ENCODE results near the gene SSR2. TPM values are rescaled to one million over a fixed set of nuclear protein-coding genes. Genes with fewer than 3 reads are reported as not detected.

The SSR2 gene
- total RNA-seq, result 100 to 1,000 TPM; 118 to 229 (median 137) TPM

DNA sequence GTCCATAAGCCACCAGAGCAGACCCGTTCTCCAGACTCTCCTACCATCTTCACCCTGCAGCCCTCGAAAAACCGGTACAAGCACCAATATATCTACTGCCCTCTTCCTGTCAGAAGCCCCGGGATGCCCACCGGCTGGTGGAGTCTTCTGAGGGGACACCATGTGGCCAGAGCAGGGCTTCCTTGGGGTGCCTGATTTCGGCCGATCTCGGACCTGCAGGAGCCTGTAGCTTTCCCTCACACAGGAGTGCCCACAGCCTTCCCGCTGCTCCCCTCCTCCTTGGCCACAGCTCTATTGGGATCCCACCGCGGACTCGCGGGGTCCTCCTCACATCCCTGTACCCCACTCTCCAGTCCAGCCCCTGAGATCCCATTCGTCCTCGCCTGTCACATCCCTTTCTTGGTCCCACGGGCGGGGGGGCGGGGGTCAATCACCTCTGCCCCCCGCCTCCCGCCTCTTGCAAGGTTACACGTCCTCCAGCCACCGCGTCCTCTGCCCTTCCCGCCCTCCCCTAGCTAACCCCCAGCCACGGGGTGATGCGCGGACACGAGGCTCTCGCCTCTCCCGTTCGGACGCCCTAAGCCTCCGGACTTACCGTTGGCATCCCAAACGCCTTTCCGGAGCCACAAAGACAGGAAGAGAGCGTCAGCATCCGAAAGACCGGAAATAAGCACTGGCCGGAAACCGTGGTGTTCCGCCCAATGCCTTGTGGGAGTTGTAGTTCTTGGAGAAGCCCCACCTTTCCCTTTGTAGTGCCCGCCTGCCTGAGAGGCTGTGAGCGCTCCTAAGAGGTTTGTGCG, at the start of gene SSR2:
SSR2 (minus strand) TSS at position 659 of the 800 bp plus-strand sequence. CDS start 784 bp downstream, outside the sequence.
- Histone ChIP-seq H3K4me3 (peak within 1 kb of the TSS; percentile 74 to 88 (median 84)), H3K9me3 (no peaks in the 10 kb centered on the region), H3K27me3 (no peaks in the 10 kb centered on the region), H3K4me1 (peaks cover 15 to 21% (median 18%) of the 10 kb centered on the region in 4 donors), H3K36me3 (peaks cover 18 to 41% (median 30%) of the 10 kb centered on the region in 4 donors), H3K27ac (replicated peaks in 1 of 4) (peak within 1 kb of the TSS; percentile 84 to 94 (median 88))
- DNase-seq (ENCODE audit: extremely low spot score), result peak; percentile 97
- 1% methylated on average over 38 of the region's 45 CpGs for WGBS
- intact Hi-C loops (cut with DNase I), result no loop called here
- TF ChIP-seq, protein P1, sequence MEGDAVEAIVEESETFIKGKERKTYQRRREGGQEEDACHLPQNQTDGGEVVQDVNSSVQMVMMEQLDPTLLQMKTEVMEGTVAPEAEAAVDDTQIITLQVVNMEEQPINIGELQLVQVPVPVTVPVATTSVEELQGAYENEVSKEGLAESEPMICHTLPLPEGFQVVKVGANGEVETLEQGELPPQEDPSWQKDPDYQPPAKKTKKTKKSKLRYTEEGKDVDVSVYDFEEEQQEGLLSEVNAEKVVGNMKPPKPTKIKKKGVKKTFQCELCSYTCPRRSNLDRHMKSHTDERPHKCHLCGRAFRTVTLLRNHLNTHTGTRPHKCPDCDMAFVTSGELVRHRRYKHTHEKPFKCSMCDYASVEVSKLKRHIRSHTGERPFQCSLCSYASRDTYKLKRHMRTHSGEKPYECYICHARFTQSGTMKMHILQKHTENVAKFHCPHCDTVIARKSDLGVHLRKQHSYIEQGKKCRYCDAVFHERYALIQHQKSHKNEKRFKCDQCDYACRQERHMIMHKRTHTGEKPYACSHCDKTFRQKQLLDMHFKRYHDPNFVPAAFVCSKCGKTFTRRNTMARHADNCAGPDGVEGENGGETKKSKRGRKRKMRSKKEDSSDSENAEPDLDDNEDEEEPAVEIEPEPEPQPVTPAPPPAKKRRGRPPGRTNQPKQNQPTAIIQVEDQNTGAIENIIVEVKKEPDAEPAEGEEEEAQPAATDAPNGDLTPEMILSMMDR (IDR thresholded peaks at IDR 0.05), result no peak
- TF ChIP-seq POLR2AphosphoS5 (IDR thresholded peaks at IDR 0.05) (peak; percentile 89 to 97), POLR2A (IDR thresholded peaks at IDR 0.05; ENCODE audit: low read depth) (peak; percentile 41), EP300 (IDR thresholded peaks at IDR 0.05) (no peak)

DNA sequence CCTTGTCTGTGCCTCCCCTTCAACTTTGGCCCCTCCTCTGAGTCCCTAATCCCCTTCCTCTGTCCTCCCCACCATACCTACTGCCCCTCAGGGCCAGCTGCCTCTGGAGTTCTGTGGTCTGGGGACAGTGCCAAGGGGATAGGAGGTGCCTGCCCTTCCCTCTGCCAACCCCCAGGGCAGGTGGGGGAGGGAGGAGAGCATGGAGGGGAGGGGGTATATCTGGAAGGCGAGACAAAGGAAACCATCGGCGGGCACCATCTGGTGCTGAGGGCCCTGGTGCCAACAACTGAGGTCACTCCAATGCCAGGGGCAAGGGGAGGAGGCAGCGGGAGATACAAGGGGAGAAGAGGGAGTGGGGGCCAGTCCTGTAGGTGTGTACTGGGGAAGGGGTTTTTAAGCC, 49.8 kb upstream of the SSR2 start:
- Histone ChIP-seq H3K9me3 (no peaks in the 10 kb centered on the region), H3K27ac (replicated peaks in 1 of 4) (no peak overlapping the region), H3K36me3 (no peaks in the 10 kb centered on the region), H3K4me1 (peaks cover under 1 to 11% (median 5%) of the 10 kb centered on the region in 4 donors), H3K27me3 (peaks cover 0 to 17% (median 0%) of the 10 kb centered on the region in 4 donors), H3K4me3 (no peak overlapping the region)
- TF ChIP-seq, protein P1 (IDR thresholded peaks at IDR 0.05), result no peak
- TF ChIP-seq POLR2A (IDR thresholded peaks at IDR 0.05; ENCODE audit: low read depth) (no peak), POLR2AphosphoS5 (IDR thresholded peaks at IDR 0.05) (no peak), EP300 (IDR thresholded peaks at IDR 0.05) (no peak)
- no peak for DNase-seq (ENCODE audit: extremely low spot score)
- intact Hi-C loops (cut with DNase I), result no loop called here
- WGBS, result 81% methylated on average over 4 of the region's 4 CpGs

DNA sequence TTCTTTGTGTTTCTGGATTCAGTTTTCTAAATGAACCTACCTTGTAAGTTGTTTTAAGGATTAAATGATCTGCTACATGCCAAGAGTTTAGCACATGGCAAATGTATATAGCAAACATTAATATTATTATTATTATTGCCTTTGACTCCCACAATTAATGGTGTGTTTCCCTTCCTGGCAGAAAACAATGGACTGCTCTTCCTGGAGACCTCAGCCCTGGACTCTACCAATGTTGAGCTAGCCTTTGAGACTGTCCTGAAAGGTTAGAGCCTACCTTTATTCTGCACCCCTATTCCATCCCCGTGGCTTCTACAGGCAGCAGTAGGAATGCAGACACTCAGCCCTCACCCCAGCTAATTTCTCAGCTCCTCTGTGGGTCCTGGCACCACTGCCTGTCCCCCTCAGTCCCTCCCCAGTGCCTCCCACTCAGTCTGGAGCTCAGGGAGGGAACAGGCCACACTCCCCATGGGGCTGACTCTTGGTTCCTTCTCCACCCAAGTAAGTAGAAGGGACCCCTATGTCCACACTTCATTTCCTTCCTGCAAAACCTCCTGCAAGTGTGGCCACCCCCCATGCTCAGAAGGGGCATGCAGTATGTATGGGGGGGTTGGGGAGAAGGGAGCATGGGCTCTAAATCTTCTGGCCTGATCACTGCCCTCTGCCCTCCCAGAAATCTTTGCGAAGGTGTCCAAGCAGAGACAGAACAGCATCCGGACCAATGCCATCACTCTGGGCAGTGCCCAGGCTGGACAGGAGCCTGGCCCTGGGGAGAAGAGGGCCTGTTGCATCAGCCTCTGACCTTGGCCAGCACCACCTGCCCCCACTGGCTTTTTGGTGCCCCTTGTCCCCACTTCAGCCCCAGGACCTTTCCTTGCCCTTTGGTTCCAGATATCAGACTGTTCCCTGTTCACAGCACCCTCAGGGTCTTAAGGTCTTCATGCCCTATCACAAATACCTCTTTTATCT, 49.0 kb upstream of the SSR2 start:
- intact Hi-C loops (cut with DNase I), result no loop called here
- DNase-seq (ENCODE audit: extremely low spot score), result no peak
- H3K27ac ChIP-seq (replicated peaks in 1 of 4), result no peak overlapping the region
- H3K9me3 ChIP-seq, result no peaks in the 10 kb centered on the region
- TF ChIP-seq POLR2A (IDR thresholded peaks at IDR 0.05; ENCODE audit: low read depth) (no peak), POLR2AphosphoS5 (IDR thresholded peaks at IDR 0.05) (no peak), EP300 (IDR thresholded peaks at IDR 0.05) (no peak)
- TF ChIP-seq, protein P1 (IDR thresholded peaks at IDR 0.05), result no peak
- peaks cover 0 to 17% (median 0%) of the 10 kb centered on the region in 4 donors for H3K27me3 ChIP-seq
- H3K4me3 ChIP-seq, result no peak overlapping the region
- H3K36me3 ChIP-seq, result no peaks in the 10 kb centered on the region
- H3K4me1 ChIP-seq, result peaks cover 0 to 3% (median 0%) of the 10 kb centered on the region in 4 donors
- 88% methylated on average over 3 of the region's 3 CpGs for WGBS

DNA sequence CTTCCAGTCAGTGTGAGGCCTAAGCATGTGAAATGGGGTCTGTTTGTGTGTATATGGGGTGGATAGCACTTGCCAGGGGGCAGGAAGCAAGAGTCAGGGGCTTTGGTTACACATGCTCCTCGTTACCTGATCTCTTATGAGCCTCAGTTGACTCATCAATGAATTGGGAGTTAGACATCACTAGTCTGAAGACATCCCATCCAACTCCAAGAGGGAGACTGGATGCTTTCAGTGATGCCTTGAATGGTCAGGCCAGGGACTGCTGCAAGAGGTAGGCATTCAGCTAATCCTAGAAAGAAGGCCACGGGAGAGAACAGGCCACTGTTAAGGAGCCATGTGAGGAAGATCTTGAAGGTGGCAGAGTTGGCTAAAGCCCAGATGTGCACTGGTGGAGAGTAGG, 46.5 kb upstream of the SSR2 start:
- Histone ChIP-seq H3K4me3 (no peak overlapping the region), H3K9me3 (no peaks in the 10 kb centered on the region), H3K27me3 (peaks cover 0 to 17% (median 0%) of the 10 kb centered on the region in 4 donors), H3K36me3 (no peaks in the 10 kb centered on the region), H3K4me1 (no peaks in the 10 kb centered on the region), H3K27ac (replicated peaks in 1 of 4) (no peak overlapping the region)
- TF ChIP-seq EP300 (IDR thresholded peaks at IDR 0.05), result no peak
- TF ChIP-seq, protein P1 (IDR thresholded peaks at IDR 0.05), result no peak
- no peak for TF ChIP-seq POLR2A (IDR thresholded peaks at IDR 0.05; ENCODE audit: low read depth)
- TF ChIP-seq POLR2AphosphoS5 (IDR thresholded peaks at IDR 0.05), result no peak
- no peak for DNase-seq (ENCODE audit: extremely low spot score)
- 85% methylated on average over 2 of the region's 2 CpGs for WGBS
- intact Hi-C loops (cut with DNase I), result no loop called here

Data from esophagus muscularis mucosa (tissue), 4 donors.